CD14-positive monocyte (primary cell): ENCODE results near the gene PLA2G2C. TPM values are rescaled to one million over a fixed set of nuclear protein-coding genes. Genes with fewer than 3 reads are reported as not detected.
A peak's percentile ranks its signal among the peaks of the same experiment; 100 is the strongest.

ENCODE experiments used
- DNase-seq, 3 donors: peaks; one replicate each; pipeline ENCODE4 v3.0.0-alpha.2; 2011 to 2022
- H2AFZ ChIP-seq: 2 replicates; pipeline ENCODE4 v1.6.0; 2012; ENCODE audit warnings: mild to moderate bottlenecking, low read depth, low read length, inconsistent platforms; ENCODE audit not compliant: insufficient read depth, poor library complexity, severe bottlenecking
- H3K27ac ChIP-seq, 2 donors: 1 replicate in 1 of 2; 2 replicates in 1 of 2; pipeline ENCODE4 v1.5.1; 2012 to 2013; ENCODE audit warnings: low read length in 2 of 2, control low read depth in 1 of 2, inconsistent platforms in 1 of 2, low read depth in 1 of 2, mild to moderate bottlenecking in 1 of 2
- H3K27me3 ChIP-seq, 2 donors: one replicate each; pipeline versions ENCODE4 v1.6.0 to v1.6.1; 2011 to 2013; ENCODE audit warnings: low read length in 2 of 2; ENCODE audit not compliant: control insufficient read depth in 2 of 2, insufficient read depth in 2 of 2
- H3K36me3 ChIP-seq, 2 donors: replicated peaks in 1 of 2; 1 replicate in 1 of 2; 2 replicates in 1 of 2; pipeline versions ENCODE4 v1.5.1 to v1.6.1; 2012 to 2013; ENCODE audit warnings: low read length in 2 of 2, control low read depth in 1 of 2, inconsistent platforms in 1 of 2, mild to moderate bottlenecking in 1 of 2; ENCODE audit not compliant: insufficient read depth in 2 of 2, control insufficient read depth in 1 of 2
- H3K4me1 ChIP-seq, 2 donors: 1 replicate in 1 of 2; 2 replicates in 1 of 2; pipeline versions ENCODE4 v1.5.1 to v1.6.1; 2012 to 2013; ENCODE audit warnings: low read length in 2 of 2, control low read depth in 1 of 2, inconsistent platforms in 1 of 2, mild to moderate bottlenecking in 1 of 2, moderate library complexity in 1 of 2; ENCODE audit not compliant: insufficient read depth in 2 of 2, control insufficient read depth in 1 of 2
- H3K4me2 ChIP-seq: replicated peaks from 2 replicates; pipeline ENCODE3; 2012; ENCODE audit warnings: low read length, moderate library complexity, mild to moderate bottlenecking; ENCODE audit not compliant: poor library complexity, severe bottlenecking; ENCODE audit errors: extremely low read depth
- H3K4me3 ChIP-seq, 3 experiments: fragments of 200-600 bp in 1 of 3; sonication (generic) in 1 of 3; replicated peaks in 1 of 3; 1 replicate in 2 of 3; 2 replicates in 1 of 3; pipeline ENCODE4 v1.5.1; 2011 to 2013; ENCODE audit warnings: low read length in 3 of 3, mild to moderate bottlenecking in 3 of 3, control low read depth in 2 of 3, low read depth in 2 of 3, inconsistent platforms in 1 of 3, moderate library complexity in 1 of 3
- H3K79me2 ChIP-seq: 2 replicates; pipeline ENCODE4 v1.6.0; 2012; ENCODE audit warnings: mild to moderate bottlenecking, control low read depth, inconsistent platforms, low read length, moderate library complexity; ENCODE audit not compliant: insufficient read depth
- H3K9ac ChIP-seq: 2 replicates; pipeline ENCODE4 v1.6.0; 2017; ENCODE audit warnings: low read length, mild to moderate bottlenecking; ENCODE audit not compliant: insufficient read depth, poor library complexity, severe bottlenecking
- H3K9me3 ChIP-seq, 2 donors: replicated peaks in 1 of 2; 1 replicate in 1 of 2; 2 replicates in 1 of 2; pipeline versions ENCODE4 v1.5.1 to v1.6.1; 2012 to 2013; ENCODE audit warnings: low read length in 2 of 2, control low read depth in 1 of 2; ENCODE audit not compliant: control insufficient read depth in 1 of 2, insufficient read depth in 1 of 2
- H4K20me1 ChIP-seq: 2 replicates; pipeline ENCODE4 v1.6.0; 2012; ENCODE audit warnings: mild to moderate bottlenecking, low read length, control low read depth, moderate library complexity; ENCODE audit not compliant: insufficient read depth
- H3K27ac Mint-ChIP-seq, 7 donors: one replicate each; pipeline ENCODE4 v1.8.0; 2020; ENCODE audit warnings: mild to moderate bottlenecking in 7 of 7, mixed read lengths in 7 of 7, moderate library complexity in 6 of 7, inconsistent platforms in 2 of 7
- H3K27me3 Mint-ChIP-seq, 3 donors: one replicate each; pipeline ENCODE4 v1.8.0; 2021 to 2022; ENCODE audit warnings: low read depth in 3 of 3, mild to moderate bottlenecking in 3 of 3, mixed read lengths in 3 of 3, moderate library complexity in 3 of 3, inconsistent platforms in 1 of 3
- H3K36me3 Mint-ChIP-seq, 2 donors: one replicate each; pipeline ENCODE4 v1.8.0; 2020; ENCODE audit warnings: mixed read lengths in 2 of 2, inconsistent platforms in 1 of 2, mild to moderate bottlenecking in 1 of 2
- H3K4me1 Mint-ChIP-seq: one replicate; pipeline ENCODE4 v1.8.0; 2020; ENCODE audit warnings: mild to moderate bottlenecking, mixed read lengths
- H3K4me3 Mint-ChIP-seq, 2 donors: one replicate each; pipeline ENCODE4 v1.8.0; 2020; ENCODE audit warnings: mild to moderate bottlenecking in 2 of 2, mixed read lengths in 2 of 2, moderate library complexity in 1 of 2
- H3K9me3 Mint-ChIP-seq, 7 donors: one replicate each; pipeline ENCODE4 v1.8.0; 2020 to 2022; ENCODE audit warnings: mixed read lengths in 7 of 7, mild to moderate bottlenecking in 6 of 7, moderate library complexity in 6 of 7, inconsistent platforms in 2 of 7
- WGBS: methylation state at CpG from one replicate; pipeline ENCODE4 v1.1.5; 2013; ENCODE audit warnings: missing lambda C conversion rate; ENCODE audit not compliant: insufficient coverage; 5-methylcytosine and 5-hydroxymethylcytosine counted together
- intact Hi-C, 2 donors: fragments of 100-400 bp; cut with micrococcal nuclease; formaldehyde crosslinking; loops; one replicate each; pipeline versions ENCODE4 v1.15.0 to v1.15.1; 2023
- polyA plus RNA-seq, 3 donors: library from polyadenylated mRNA; depleted of rRNA in 1 of 3; unstranded in 2 of 3; stranded (reverse) in 1 of 3; fragments of 300-500 nt in 2 of 3; fragments of >200 nt in 1 of 3; fragmentation: Illumina TruSeq in 2 of 3; gene quantifications; 1 replicate in 2 of 3; 2 replicates in 1 of 3; pipeline ENCODE4 v1.2.3, GENCODE V29; 2012 to 2021
- TF ChIP-seq, protein P1 (sequence below): fragments of 200-600 bp; IDR thresholded peaks from one replicate; pipeline ENCODE4 v1.8.0; 2022; ENCODE audit warnings: antibody characterized with exemption, mild to moderate bottlenecking

Gene PLA2G2C
- polyA plus RNA-seq, 3 donors = 0.07 to 0.40 TPM; not detected in 1

DNA sequence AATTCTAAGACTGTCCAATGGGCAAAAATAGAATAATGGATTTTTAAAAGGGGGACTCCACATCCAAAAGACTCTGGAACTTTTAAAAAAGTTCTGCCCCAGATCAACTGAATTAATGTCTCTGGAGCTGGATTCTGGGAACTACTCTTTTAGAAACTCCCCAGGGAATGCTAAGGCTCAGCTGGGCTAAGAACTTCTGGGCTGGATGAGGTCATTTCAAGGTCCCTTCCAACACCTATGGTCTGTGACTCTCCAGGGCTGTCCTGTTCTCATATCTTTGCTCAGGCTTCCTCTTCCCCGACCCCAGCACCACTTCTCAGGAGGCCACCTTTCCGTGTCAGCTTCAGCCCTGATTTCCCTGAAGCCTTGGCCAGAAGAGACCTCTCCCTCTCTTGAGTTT is 13.5 kb upstream of the PLA2G2C start:
- Histone ChIP-seq H3K4me1 (no peaks in the 10 kb centered on the region), H3K9ac (no peak overlapping the region), H3K27me3 (no peaks in the 10 kb centered on the region), H3K9me3 (no peaks in the 10 kb centered on the region), H3K36me3 (no peaks in the 10 kb centered on the region), H3K79me2 (no peaks in the 10 kb centered on the region), H2AFZ (no peak overlapping the region), H3K27ac (no peak overlapping the region), H3K4me3 (no peak overlapping the region), H4K20me1 (no peaks in the 10 kb centered on the region), H3K4me2 (no peak overlapping the region)
- 33% methylated on average over 1 of the region's 2 CpGs for WGBS
- Mint-ChIP-seq H3K27ac (no peak overlapping the region), H3K4me1 (peaks cover 3% of the 10 kb centered on the region), H3K4me3 (peak overlapping the region in 1 of 2 donors; percentile 22), H3K9me3 (peaks cover 0 to 2% (median 0%) of the 10 kb centered on the region in 7 donors), H3K27me3 (peaks cover 19 to 38% (median 32%) of the 10 kb centered on the region in 3 donors), H3K36me3 (no peaks in the 10 kb centered on the region)
- no peak for DNase-seq
- TF ChIP-seq, protein P1, sequence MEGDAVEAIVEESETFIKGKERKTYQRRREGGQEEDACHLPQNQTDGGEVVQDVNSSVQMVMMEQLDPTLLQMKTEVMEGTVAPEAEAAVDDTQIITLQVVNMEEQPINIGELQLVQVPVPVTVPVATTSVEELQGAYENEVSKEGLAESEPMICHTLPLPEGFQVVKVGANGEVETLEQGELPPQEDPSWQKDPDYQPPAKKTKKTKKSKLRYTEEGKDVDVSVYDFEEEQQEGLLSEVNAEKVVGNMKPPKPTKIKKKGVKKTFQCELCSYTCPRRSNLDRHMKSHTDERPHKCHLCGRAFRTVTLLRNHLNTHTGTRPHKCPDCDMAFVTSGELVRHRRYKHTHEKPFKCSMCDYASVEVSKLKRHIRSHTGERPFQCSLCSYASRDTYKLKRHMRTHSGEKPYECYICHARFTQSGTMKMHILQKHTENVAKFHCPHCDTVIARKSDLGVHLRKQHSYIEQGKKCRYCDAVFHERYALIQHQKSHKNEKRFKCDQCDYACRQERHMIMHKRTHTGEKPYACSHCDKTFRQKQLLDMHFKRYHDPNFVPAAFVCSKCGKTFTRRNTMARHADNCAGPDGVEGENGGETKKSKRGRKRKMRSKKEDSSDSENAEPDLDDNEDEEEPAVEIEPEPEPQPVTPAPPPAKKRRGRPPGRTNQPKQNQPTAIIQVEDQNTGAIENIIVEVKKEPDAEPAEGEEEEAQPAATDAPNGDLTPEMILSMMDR = no peak
- intact Hi-C loops = loop anchor here in 1 of 2 donors (5.0 kb wide), 1 partner anchor 98 kb away; no protein-coding TSS in a partner anchor

DNA sequence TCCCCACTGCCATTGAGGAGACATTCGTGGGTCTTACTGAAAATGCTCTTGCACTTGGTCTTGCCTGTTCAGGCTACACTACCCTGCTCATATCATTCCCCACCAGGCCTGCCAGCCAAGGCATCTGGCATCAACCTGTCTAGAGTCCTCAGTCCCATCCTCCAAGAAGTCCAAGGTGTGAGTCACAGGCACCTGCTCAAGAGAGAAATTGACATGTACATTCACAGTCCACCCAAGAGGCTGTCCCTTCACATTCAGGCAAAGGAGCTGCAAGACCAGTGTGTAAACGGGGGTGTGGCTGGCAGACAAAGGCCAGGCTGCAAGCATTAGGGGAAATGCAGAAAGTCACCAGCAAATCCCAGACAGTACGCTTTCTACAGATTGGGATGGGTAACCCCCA is 13.1 kb upstream of the PLA2G2C start:
- 25% methylated on average over 1 of the region's 3 CpGs for WGBS
- DNase-seq = no peak
- H3K9ac ChIP-seq = no peak overlapping the region
- peaks cover 3% of the 10 kb centered on the region for H3K4me1 Mint-ChIP-seq
- H3K27ac Mint-ChIP-seq = no peak overlapping the region
- peaks cover 0 to 2% (median 0%) of the 10 kb centered on the region in 7 donors for H3K9me3 Mint-ChIP-seq
- H2AFZ ChIP-seq = no peak overlapping the region
- H3K9me3 ChIP-seq = no peaks in the 10 kb centered on the region
- no peak overlapping the region for H3K4me2 ChIP-seq
- H3K27ac ChIP-seq = no peak overlapping the region
- no peaks in the 10 kb centered on the region for H3K36me3 ChIP-seq
- TF ChIP-seq, protein P1 = no peak
- H3K4me1 ChIP-seq = no peaks in the 10 kb centered on the region
- no peaks in the 10 kb centered on the region for H3K36me3 Mint-ChIP-seq
- H3K27me3 ChIP-seq = no peaks in the 10 kb centered on the region
- H3K79me2 ChIP-seq = no peaks in the 10 kb centered on the region
- no peaks in the 10 kb centered on the region for H4K20me1 ChIP-seq
- no peak overlapping the region for H3K4me3 Mint-ChIP-seq
- intact Hi-C loops = loop anchor here in 1 of 2 donors (5.0 kb wide), 1 partner anchor 97 kb away; no protein-coding TSS in a partner anchor
- H3K27me3 Mint-ChIP-seq = peaks cover 19 to 40% (median 32%) of the 10 kb centered on the region in 3 donors
- no peak overlapping the region for H3K4me3 ChIP-seq
